Brain microvascular endothelial cell (primary cell): ENCODE results near the gene LEKR1.
"Not testable (repeated sequence)": the region's sequence is repeated elsewhere in the genome, so short reads cannot be mapped to it uniquely, and the experiment has no call there.

Experiments used
- DNase-seq: peaks from one replicate; pipeline ENCODE4 v3.0.0-alpha.2; 2020
- H3K27ac ChIP-seq: fragments of 250-450 bp; sonication (Bioruptor Pico); 2 replicates; pipeline ENCODE4 v1.5.1; 2020; ENCODE audit warnings: mild to moderate bottlenecking, moderate library complexity
- H3K27me3 ChIP-seq: fragments of 250-450 bp; sonication (Bioruptor Pico); replicated peaks from 2 replicates; pipeline ENCODE4 v1.5.1; 2020; ENCODE audit warnings: mild to moderate bottlenecking
- H3K36me3 ChIP-seq: fragments of 250-450 bp; sonication (Bioruptor Pico); replicated peaks from 2 replicates; pipeline ENCODE4 v1.5.1; 2020; ENCODE audit warnings: mild to moderate bottlenecking
- H3K4me3 ChIP-seq: 2 replicates; pipeline ENCODE4 v1.5.1; 2011; ENCODE audit warnings: low read depth, mild to moderate bottlenecking, control low read depth, low read length, moderate library complexity
- CTCF ChIP-seq: IDR thresholded peaks from 2 replicates; pipeline ENCODE4 v1.5.1; 2011; ENCODE audit warnings: low read depth, mild to moderate bottlenecking, moderate library complexity, low read length, control low read depth, inconsistent platforms; ENCODE audit errors: missing control alignments
- in situ Hi-C: cut with HindIII; loops from 2 replicates; pipeline ENCODE4 v1.10.0; 2017; ENCODE audit warnings: low sequenced_read_pairs, low pct_ligation_motif_present

Gene LEKR1

GRCh38 chr3:156867920-156868319 lies 41.8 kb downstream of the LEKR1 start:
- no peaks in the 10 kb centered on the region for H3K36me3 ChIP-seq
- no peak for TF ChIP-seq CTCF

GRCh38 chr3:156873906-156874305 lies 47.8 kb downstream of the LEKR1 start:
- DNase-seq: no peak
- TF ChIP-seq CTCF: no peak
- in situ Hi-C loops: no loop called here
- H3K27me3 ChIP-seq: no peaks in the 10 kb centered on the region
- H3K4me3 ChIP-seq: no peak overlapping the region
- H3K36me3 ChIP-seq: no peaks in the 10 kb centered on the region
- no peak overlapping the region for H3K27ac ChIP-seq

More at GRCh38 chr3:156867920-156868319, 41.8 kb downstream of the LEKR1 start:
- Histone ChIP-seq H3K27ac (no peak overlapping the region), H3K27me3 (no peaks in the 10 kb centered on the region), H3K4me3 (no peak overlapping the region)
- no peak for DNase-seq
- in situ Hi-C loops: no loop called here

- H3K4me3 ChIP-seq, in situ Hi-C loops, H3K36me3 ChIP-seq, DNase-seq, H3K27me3 ChIP-seq, H3K27ac ChIP-seq: not testable (repeated sequence)
These were observed 53.3 kb downstream of the LEKR1 start for GRCh38 chr3:156879491-156879890.

- H3K27me3 ChIP-seq: no peaks in the 10 kb centered on the region
- TF ChIP-seq CTCF: no peak
- H3K36me3 ChIP-seq: no peaks in the 10 kb centered on the region
- no peak for DNase-seq
- H3K27ac ChIP-seq: no peak overlapping the region
- in situ Hi-C loops: no loop called here
- H3K4me3 ChIP-seq: no peak overlapping the region
These were observed 59.6 kb downstream of the LEKR1 start for GRCh38 chr3:156885761-156886160.

GRCh38 chr3:156888176-156888575 lies 62.0 kb downstream of the LEKR1 start:
- H3K36me3 ChIP-seq: no peaks in the 10 kb centered on the region
- in situ Hi-C loops: no loop called here
- H3K27ac ChIP-seq: no peak overlapping the region
- no peak for DNase-seq
- no peak overlapping the region for H3K4me3 ChIP-seq
- no peaks in the 10 kb centered on the region for H3K27me3 ChIP-seq
- TF ChIP-seq CTCF: no peak

GRCh38 chr3:156888576-156888975 lies 62.4 kb downstream of the LEKR1 start:
- no peaks in the 10 kb centered on the region for H3K36me3 ChIP-seq
- no peak for DNase-seq
- in situ Hi-C loops: no loop called here
- H3K27me3 ChIP-seq: no peaks in the 10 kb centered on the region
- no peak for TF ChIP-seq CTCF
- no peak overlapping the region for H3K4me3 ChIP-seq
- H3K27ac ChIP-seq: no peak overlapping the region
